Measurements from ENCODE around the gene CBX6. TPM values are rescaled to one million over a fixed set of nuclear protein-coding genes. Genes with fewer than 3 reads are reported as not detected.

CBX6 gene
- total RNA-seq, 1 experiment from 2014 or later = 90.0 TPM

- TF ChIP-seq ZBTB33 (IDR thresholded peaks at IDR 0.05; ENCODE audit: extremely low read depth, insufficient replicate concordance, low read length) = no peak
- no peak for TF ChIP-seq YY1 (IDR thresholded peaks at IDR 0.05; ENCODE audit: extremely low read depth, insufficient replicate concordance, low read depth, low read length)
- no peak for TF ChIP-seq EGR1 (IDR thresholded peaks at IDR 0.05; ENCODE audit: low read depth)
- TF ChIP-seq EZH2 (IDR thresholded peaks at IDR 0.05) = no peak
- TF ChIP-seq TCF7L2 (IDR thresholded peaks at IDR 0.05; ENCODE audit: borderline replicate concordance, extremely low read depth, insufficient read depth, insufficient read length) = no peak
- no peak for TF ChIP-seq MAX (IDR thresholded peaks at IDR 0.05)
- no peak for TF ChIP-seq ZFX (IDR thresholded peaks at IDR 0.05)
- TF ChIP-seq SRF (IDR thresholded peaks at IDR 0.05; ENCODE audit: low read depth) = no peak
- no peak for TF ChIP-seq EZH2phosphoT487 (IDR thresholded peaks at IDR 0.05; ENCODE audit: borderline replicate concordance)
These were observed 32.3 kb downstream of the CBX6 start (continued) for GRCh38 chr22:38839686-38840085.

GRCh38 chr22:38837414-38837928 lies 34.5 kb downstream of the CBX6 start:
- Histone ChIP-seq H3K4me3 (replicated peaks in 1 of 2; ENCODE audit: low read depth in 1 of 2, low read length in 2 of 2) (no peak overlapping the region), H3K4me1 (ENCODE audit: control insufficient read depth in 1 of 2, insufficient read depth in 2 of 2, low read length in 2 of 2) (peaks cover 17 to 32% of the 10 kb centered on the region in 2 experiments), H3K27me3 (ENCODE audit: insufficient read depth, low read length) (no peaks in the 10 kb centered on the region), H4K20me1 (ENCODE audit: insufficient read depth) (no peaks in the 10 kb centered on the region), H3K4me2 (ENCODE audit: low read length) (no peak overlapping the region), H3K36me3 (ENCODE audit: control insufficient read depth in 1 of 2, insufficient read depth in 2 of 2, low read length in 2 of 2) (no peaks in the 10 kb centered on the region), H3K9me3 (ENCODE audit: control insufficient read depth in 1 of 2, insufficient read depth in 1 of 2, low read depth in 1 of 2, low read length in 2 of 2) (no peaks in the 10 kb centered on the region), H3K9me2 (ENCODE audit: insufficient read depth) (no peaks in the 10 kb centered on the region), H3K79me2 (ENCODE audit: insufficient read depth, low read length) (0 out of 2 replicates have a peak, but pooled peaks cover 2% of the 10 kb centered on the region), H3K9ac (ENCODE audit: low read length) (no peak overlapping the region), H2AFZ (ENCODE audit: low read depth, low read length, poor library complexity, severe bottlenecking) (no peak overlapping the region), H3K27ac (ENCODE audit: low read depth, low read length) (no peak overlapping the region)
- CTCF ChIA-PET = interaction anchor here (0.9 to 1.2 kb wide), 2 partner anchors 68 to 284 kb away, joined by 3 read pairs; no protein-coding TSS in a partner anchor
- intact Hi-C loops (cut with micrococcal nuclease) = no loop called here
- DNase-seq (ENCODE audit: low read depth, low spot score) (no peak), ATAC-seq (no peak)
- POLR2A ChIA-PET = no interaction called here
- BruUV-seq (replicated peaks) = no TSS peak
- RAD21 ChIA-PET (ENCODE audit: low non-redundant PET in 1 of 2, low total read pairs in 2 of 2, uncharacterized antibody in 2 of 2, unreplicated experiment in 2 of 2) = interaction anchor here in 1 of 2 experiments (1.6 kb wide), 1 partner anchor 69 kb away, joined by 5 read pairs; no protein-coding TSS in a partner anchor
- TF ChIP-seq JUND (IDR thresholded peaks at IDR 0.05) (no peak), SP1 (IDR thresholded peaks at IDR 0.05; ENCODE audit: low read depth) (no peak), YY1 (IDR thresholded peaks at IDR 0.05; ENCODE audit: extremely low read depth, insufficient replicate concordance, low read depth, low read length) (no peak), EGR1 (IDR thresholded peaks at IDR 0.05; ENCODE audit: low read depth) (no peak), FOSL1 (IDR thresholded peaks at IDR 0.05; ENCODE audit: low read depth) (no peak), ZFX (IDR thresholded peaks at IDR 0.05) (no peak), EZH2phosphoT487 (IDR thresholded peaks at IDR 0.05; ENCODE audit: borderline replicate concordance) (no peak), CTCF (IDR thresholded peaks at IDR 0.05 in 2 of 3, conservative IDR thresholded peaks at IDR 0.05 in 1 of 3; ENCODE audit: borderline replicate concordance in 1 of 3, insufficient read depth in 1 of 3, low read depth in 2 of 3, low read length in 2 of 3) (no peak), SIN3A (IDR thresholded peaks at IDR 0.05; ENCODE audit: low read depth) (no peak), CEBPB (IDR thresholded peaks at IDR 0.05; ENCODE audit: low read depth) (no peak), SRF (IDR thresholded peaks at IDR 0.05; ENCODE audit: low read depth) (no peak), MAX (IDR thresholded peaks at IDR 0.05) (no peak), REST (IDR thresholded peaks at IDR 0.05; ENCODE audit: low read depth) (no peak)

Data from HCT116 (cell line).